ENCODE data around the gene UBL4B. TPM values are rescaled to one million over a fixed set of nuclear protein-coding genes. Genes with fewer than 3 reads are reported as not detected.

UBL4B gene
- total and polyA plus RNA-seq, 2 experiments from 2014 or later: not detected

DNA sequence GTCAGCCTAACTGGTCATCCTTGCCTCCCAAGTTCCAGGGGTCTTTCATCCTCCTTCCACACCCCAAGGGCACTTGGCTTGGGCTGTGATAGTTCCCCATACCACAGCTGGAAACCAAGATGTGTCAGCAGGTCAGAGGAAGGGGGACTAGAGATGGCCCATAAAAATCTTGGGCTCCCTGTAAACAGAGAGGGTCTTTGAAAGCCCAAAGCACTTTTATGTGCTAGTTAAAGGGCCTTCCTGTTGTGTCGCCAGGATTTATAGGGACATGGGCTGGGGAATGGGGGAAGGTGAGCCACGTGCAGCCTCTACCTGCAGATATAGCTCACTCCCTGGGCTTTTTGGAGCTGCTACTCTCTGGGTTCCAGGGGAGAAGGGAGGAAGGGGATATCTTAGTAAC is 11.9 kb upstream of the UBL4B start:
- TF ChIP-seq, protein P1, sequence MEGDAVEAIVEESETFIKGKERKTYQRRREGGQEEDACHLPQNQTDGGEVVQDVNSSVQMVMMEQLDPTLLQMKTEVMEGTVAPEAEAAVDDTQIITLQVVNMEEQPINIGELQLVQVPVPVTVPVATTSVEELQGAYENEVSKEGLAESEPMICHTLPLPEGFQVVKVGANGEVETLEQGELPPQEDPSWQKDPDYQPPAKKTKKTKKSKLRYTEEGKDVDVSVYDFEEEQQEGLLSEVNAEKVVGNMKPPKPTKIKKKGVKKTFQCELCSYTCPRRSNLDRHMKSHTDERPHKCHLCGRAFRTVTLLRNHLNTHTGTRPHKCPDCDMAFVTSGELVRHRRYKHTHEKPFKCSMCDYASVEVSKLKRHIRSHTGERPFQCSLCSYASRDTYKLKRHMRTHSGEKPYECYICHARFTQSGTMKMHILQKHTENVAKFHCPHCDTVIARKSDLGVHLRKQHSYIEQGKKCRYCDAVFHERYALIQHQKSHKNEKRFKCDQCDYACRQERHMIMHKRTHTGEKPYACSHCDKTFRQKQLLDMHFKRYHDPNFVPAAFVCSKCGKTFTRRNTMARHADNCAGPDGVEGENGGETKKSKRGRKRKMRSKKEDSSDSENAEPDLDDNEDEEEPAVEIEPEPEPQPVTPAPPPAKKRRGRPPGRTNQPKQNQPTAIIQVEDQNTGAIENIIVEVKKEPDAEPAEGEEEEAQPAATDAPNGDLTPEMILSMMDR (IDR thresholded peaks at IDR 0.05; ENCODE audit: poor library complexity): no peak
- no peak for TF ChIP-seq EZH2phosphoT487 (IDR thresholded peaks at IDR 0.05; ENCODE audit: low read depth, severe bottlenecking, unreplicated experiment)
- no peak for TF ChIP-seq EZH2 (IDR thresholded peaks at IDR 0.05; ENCODE audit: borderline replicate concordance)
- Histone ChIP-seq H3K9me2 (replicated peaks; ENCODE audit: insufficient read depth) (no peaks in the 10 kb centered on the region), H3K4me3 (no peak overlapping the region), H3K4me2 (no peak overlapping the region), H3K27ac (no peak overlapping the region), H3K79me2 (no peaks in the 10 kb centered on the region), H3K36me3 (replicated peaks; ENCODE audit: insufficient read depth, low read depth) (no peaks in the 10 kb centered on the region), H4K20me1 (ENCODE audit: insufficient read depth, poor library complexity, severe bottlenecking) (no peaks in the 10 kb centered on the region), H3K9me3 (ENCODE audit: low read depth) (no peaks in the 10 kb centered on the region), H3K27me3 (no peaks in the 10 kb centered on the region), H2AFZ (no peak overlapping the region), H3K4me1 (ENCODE audit: insufficient read depth) (peaks cover 2% of the 10 kb centered on the region)
- WGBS (ENCODE audit: low lambda C conversion rate, missing lambda C conversion rate): 49% methylated on average over 2 of the region's 2 CpGs
- DNase-seq (ENCODE audit: low spot score): no peak

DNA sequence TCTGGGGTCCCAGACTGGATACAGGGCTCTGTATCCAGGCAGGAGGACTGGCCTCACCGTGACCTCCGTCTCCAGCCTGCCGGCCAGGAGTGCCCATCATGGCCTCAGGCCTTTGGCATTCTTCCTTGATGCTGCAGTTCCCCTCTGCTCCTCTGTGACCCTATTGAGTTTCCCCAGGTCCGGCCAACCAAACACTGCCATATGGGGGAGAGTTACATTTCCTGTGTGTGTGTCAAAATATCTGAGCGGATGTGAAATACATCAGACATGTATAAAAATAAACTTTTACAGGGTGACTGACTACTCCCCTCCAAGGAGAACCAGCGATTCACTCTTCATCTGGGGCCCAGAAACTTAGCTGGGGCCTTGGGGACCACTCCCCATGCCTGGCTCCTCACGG is 10.2 kb upstream of the UBL4B start:
- Histone ChIP-seq H3K36me3 (replicated peaks; ENCODE audit: insufficient read depth, low read depth) (no peaks in the 10 kb centered on the region), H3K27ac (no peak overlapping the region), H3K9me3 (ENCODE audit: low read depth) (no peaks in the 10 kb centered on the region), H3K79me2 (no peaks in the 10 kb centered on the region), H3K4me2 (no peak overlapping the region), H3K27me3 (no peaks in the 10 kb centered on the region), H3K4me3 (no peak overlapping the region), H2AFZ (no peak overlapping the region), H3K4me1 (ENCODE audit: insufficient read depth) (peaks cover 2% of the 10 kb centered on the region), H3K9me2 (replicated peaks; ENCODE audit: insufficient read depth) (no peaks in the 10 kb centered on the region), H4K20me1 (ENCODE audit: insufficient read depth, poor library complexity, severe bottlenecking) (no peaks in the 10 kb centered on the region)
- TF ChIP-seq EZH2 (IDR thresholded peaks at IDR 0.05; ENCODE audit: borderline replicate concordance) (no peak), EZH2phosphoT487 (IDR thresholded peaks at IDR 0.05; ENCODE audit: low read depth, severe bottlenecking, unreplicated experiment) (no peak)
- TF ChIP-seq, protein P1 (IDR thresholded peaks at IDR 0.05; ENCODE audit: poor library complexity): no peak
- no peak for DNase-seq (ENCODE audit: low spot score)
- WGBS (ENCODE audit: low lambda C conversion rate, missing lambda C conversion rate): 66% methylated on average over 7 of the region's 7 CpGs

DNA sequence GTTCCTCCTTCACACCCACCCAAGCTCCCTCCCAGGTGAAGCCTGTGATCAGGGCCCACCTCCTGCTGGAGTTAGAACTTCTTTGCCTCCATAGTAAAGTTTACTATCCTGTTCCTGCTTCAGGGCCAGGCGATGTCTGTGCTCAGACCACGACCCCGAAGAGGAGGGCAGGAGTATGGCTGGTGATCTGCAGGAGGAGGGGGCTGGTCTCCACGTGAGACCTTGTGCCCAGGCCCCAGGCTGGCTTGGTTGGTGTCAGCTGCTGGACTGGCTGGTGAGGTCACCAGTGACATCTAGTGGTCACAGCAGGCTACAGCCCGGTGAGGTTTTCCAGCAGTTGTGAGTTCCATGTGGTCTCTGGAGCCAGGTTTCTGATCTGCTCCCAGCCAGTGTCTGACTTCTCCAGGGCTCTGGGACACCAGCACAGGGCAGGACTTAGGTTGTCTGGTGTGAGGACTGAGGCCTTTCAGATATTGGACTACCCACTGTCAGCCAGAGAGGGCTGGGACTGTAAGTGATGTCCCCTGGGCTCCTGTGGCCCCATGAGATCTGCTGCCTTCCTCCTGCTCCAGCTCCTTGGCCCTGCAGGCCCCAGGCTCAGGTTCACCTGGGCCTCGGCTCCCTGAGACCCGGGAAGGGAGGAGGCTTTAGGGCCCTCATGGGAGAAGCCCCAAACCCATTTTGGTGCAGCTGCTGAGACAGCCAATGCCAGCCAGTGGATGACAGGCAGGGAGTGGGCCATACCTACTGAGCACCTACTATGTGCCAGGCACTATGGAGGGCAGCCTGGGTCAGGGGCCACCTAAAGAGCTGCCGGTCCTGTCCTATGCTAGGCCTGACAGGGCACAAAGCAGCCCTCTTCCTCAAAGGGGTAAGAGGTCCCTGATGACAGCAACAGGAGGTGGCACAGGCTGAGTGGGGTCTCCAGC is 6.0 kb upstream of the UBL4B start:
- peak; percentile 86 for DNase-seq (ENCODE audit: low spot score)
- no peak overlapping the region for H2AFZ ChIP-seq

More for the DNA sequence above, 6.0 kb upstream of the UBL4B start:
- no peak overlapping the region for H3K27ac ChIP-seq
- WGBS (ENCODE audit: low lambda C conversion rate, missing lambda C conversion rate): 27% methylated on average over 8 of the region's 8 CpGs
- no peaks in the 10 kb centered on the region for H3K36me3 ChIP-seq (replicated peaks; ENCODE audit: insufficient read depth, low read depth)
- TF ChIP-seq EZH2 (IDR thresholded peaks at IDR 0.05; ENCODE audit: borderline replicate concordance) (no peak), EZH2phosphoT487 (IDR thresholded peaks at IDR 0.05; ENCODE audit: low read depth, severe bottlenecking, unreplicated experiment) (no peak)
- TF ChIP-seq, protein P1 (IDR thresholded peaks at IDR 0.05; ENCODE audit: poor library complexity): peak; percentile 94
- no peaks in the 10 kb centered on the region for H3K9me2 ChIP-seq (replicated peaks; ENCODE audit: insufficient read depth)
- H4K20me1 ChIP-seq (ENCODE audit: insufficient read depth, poor library complexity, severe bottlenecking): no peaks in the 10 kb centered on the region
- no peak overlapping the region for H3K4me2 ChIP-seq
- H3K4me1 ChIP-seq (ENCODE audit: insufficient read depth): no peaks in the 10 kb centered on the region
- no peaks in the 10 kb centered on the region for H3K9me3 ChIP-seq (ENCODE audit: low read depth)
- H3K4me3 ChIP-seq: no peak overlapping the region
- H3K79me2 ChIP-seq: no peaks in the 10 kb centered on the region
- no peaks in the 10 kb centered on the region for H3K27me3 ChIP-seq
